SK-N-SH (cell line): ENCODE measurements around the gene CTBP1. TPM values are rescaled to one million over a fixed set of nuclear protein-coding genes. Genes with fewer than 3 reads are reported as not detected.

Experiments used
- CTCF ChIA-PET: fragments of 300-600, 350-600 bp; formaldehyde crosslinking; extraction: SDS; loops from one replicate; lab custom pipeline; 2021; lab: Yijun Ruan, JAX
- POLR2A ChIA-PET: fragments of 350-600 bp; sonication (Branson Sonifier 250); formaldehyde crosslinking; extraction: SDS; loops from one replicate; lab custom pipeline; 2020; ENCODE audit warnings: antibody characterized with exemption, inconsistent platforms; lab: Yijun Ruan, JAX
- DNase-seq: peaks from one replicate; pipeline ENCODE4 v3.0.0; 2012
- H2AFZ ChIP-seq: fragments of 200-600 bp; sonication (generic); 2 replicates; pipeline ENCODE4 v1.8.1; 2016; ENCODE audit warnings: antibody characterized with exemption, mild to moderate bottlenecking, low read depth
- H3F3A ChIP-seq: fragments of 200-600 bp; sonication (generic); replicated peaks from 2 replicates; pipeline ENCODE3; 2016; ENCODE audit warnings: antibody characterized with exemption, mild to moderate bottlenecking; ENCODE audit not compliant: insufficient read depth
- H3K27ac ChIP-seq, 2 experiments: fragments of 200-500 bp in 1 of 2; fragments of 200-600 bp in 1 of 2; sonication (Bioruptor generic) in 1 of 2; sonication (generic), shearing (Covaris generic) in 1 of 2; 2 replicates each; pipeline versions ENCODE4 v1.5.1 to v1.6.1; 2014 to 2016; ENCODE audit warnings: low read depth in 2 of 2, inconsistent platforms in 1 of 2, low read length in 1 of 2, mild to moderate bottlenecking in 1 of 2, mixed read lengths in 1 of 2
- H3K27me3 ChIP-seq: fragments of 200-600 bp; sonication (generic), shearing (Covaris generic); 2 replicates; pipeline ENCODE4 v1.6.1; 2016; ENCODE audit warnings: mixed run types; ENCODE audit not compliant: insufficient read depth
- H3K36me3 ChIP-seq, 2 experiments: fragments of 200-500 bp in 1 of 2; fragments of 200-600 bp in 1 of 2; sonication (Bioruptor generic) in 1 of 2; sonication (generic) in 1 of 2; replicated peaks in 1 of 2; 2 replicates each; pipeline versions ENCODE3 to v1.5.1; 2014 to 2016; ENCODE audit warnings: low read length in 1 of 2, mild to moderate bottlenecking in 1 of 2; ENCODE audit not compliant: insufficient read depth in 2 of 2, control insufficient read depth in 1 of 2
- H3K4me1 ChIP-seq, 2 experiments: fragments of 200-500 bp in 1 of 2; fragments of 200-600 bp in 1 of 2; sonication (Bioruptor generic) in 1 of 2; sonication (generic), shearing (Covaris generic) in 1 of 2; 2 replicates each; pipeline versions ENCODE4 v1.5.1 to v1.6.1; 2014 to 2016; ENCODE audit warnings: low read depth in 1 of 2, low read length in 1 of 2, mixed run types in 1 of 2; ENCODE audit not compliant: insufficient read depth in 2 of 2, control insufficient read depth in 1 of 2
- H3K4me2 ChIP-seq: fragments of 200-600 bp; sonication (generic), shearing (Covaris generic); 2 replicates; pipeline ENCODE4 v1.6.1; 2017; ENCODE audit warnings: mixed run types
- H3K4me3 ChIP-seq, 2 experiments: fragments of 200-500 bp in 1 of 2; fragments of 200-600 bp in 1 of 2; sonication (Bioruptor generic) in 1 of 2; sonication (generic), shearing (Covaris generic) in 1 of 2; 2 replicates each; pipeline versions ENCODE4 v1.5.1 to v1.8.1; 2014 to 2016; ENCODE audit warnings: low read depth in 2 of 2, inconsistent platforms in 1 of 2, low read length in 1 of 2, mild to moderate bottlenecking in 1 of 2, mixed read lengths in 1 of 2, moderate library complexity in 1 of 2
- H3K79me2 ChIP-seq: fragments of 200-600 bp; sonication (generic); 2 replicates; pipeline ENCODE4 v1.8.1; 2017; ENCODE audit warnings: mild to moderate bottlenecking; ENCODE audit not compliant: insufficient read depth
- H3K9ac ChIP-seq: fragments of 200-600 bp; sonication (generic); 2 replicates; pipeline ENCODE4 v1.6.1; 2017; ENCODE audit warnings: mixed run types
- H3K9me2 ChIP-seq: fragments of 200-600 bp; sonication (generic); 2 replicates; pipeline ENCODE4 v1.6.1; 2017; ENCODE audit warnings: mixed run types
- H3K9me3 ChIP-seq: fragments of 200-600 bp; sonication (generic); 2 replicates; pipeline ENCODE4 v1.6.1; 2017; ENCODE audit warnings: mixed run types, mild to moderate bottlenecking, moderate library complexity
- H4K20me1 ChIP-seq: fragments of 200-600 bp; sonication (generic); 2 replicates; pipeline ENCODE4 v1.6.1; 2017; ENCODE audit warnings: mild to moderate bottlenecking, mixed run types; ENCODE audit not compliant: insufficient read depth
- CHD2 ChIP-seq: fragments of 150-350 bp; IDR thresholded peaks from 2 replicates; pipeline ENCODE4 v1.6.1; 2018; ENCODE audit warnings: low read length; ENCODE audit not compliant: partially characterized antibody
- ELF1 ChIP-seq: IDR thresholded peaks from 2 replicates; pipeline ENCODE4 v1.4.0; 2012
- EP300 ChIP-seq, 2 experiments: IDR thresholded peaks; 2 replicates each; pipeline versions ENCODE4 v1.4.0 to v1.6.1; 2012; ENCODE audit warnings: borderline replicate concordance in 1 of 2, low read depth in 1 of 2, low read length in 1 of 2
- EZH2phosphoT487 ChIP-seq: fragments of 200-600 bp; sonication (generic); IDR thresholded peaks from 2 replicates; pipeline ENCODE4 v1.6.1; 2017; ENCODE audit warnings: low read depth, mixed run types, mild to moderate bottlenecking, antibody characterized with exemption, moderate library complexity, borderline replicate concordance
- FOXJ3 ChIP-seq: sonication (generic); formaldehyde crosslinking; IDR thresholded peaks from 2 replicates; pipeline ENCODE4 v1.5.1; 2020; ENCODE audit warnings: mild to moderate bottlenecking, missing genetic modification reagents
- GATA2 ChIP-seq: sonication (generic); formaldehyde crosslinking; IDR thresholded peaks from 2 replicates; pipeline ENCODE4 v1.5.0; 2020; ENCODE audit warnings: mild to moderate bottlenecking, missing genetic modification reagents
- MEF2A ChIP-seq: IDR thresholded peaks from 2 replicates; pipeline ENCODE4 v1.4.0; 2012; ENCODE audit warnings: low read depth, borderline replicate concordance
- MXI1 ChIP-seq: IDR thresholded peaks from 2 replicates; pipeline ENCODE4 v1.6.1; 2012; ENCODE audit warnings: mild to moderate bottlenecking, low read depth, low read length, improper control_type of control experiment
- NRF1 ChIP-seq: IDR thresholded peaks from 2 replicates; pipeline ENCODE4 v1.6.1; 2012; ENCODE audit warnings: low read depth, mild to moderate bottlenecking, low read length
- PBX3 ChIP-seq: IDR thresholded peaks from 2 replicates; pipeline ENCODE4; 2012
- RAD21 ChIP-seq: IDR thresholded peaks from 2 replicates; pipeline ENCODE4 v1.6.1; 2012; ENCODE audit warnings: mild to moderate bottlenecking, low read length
- RFX5 ChIP-seq: IDR thresholded peaks from 2 replicates; pipeline ENCODE4 v1.6.1; 2012; ENCODE audit warnings: mild to moderate bottlenecking, improper control_type of control experiment, low read length
- SMC3 ChIP-seq: IDR thresholded peaks from 2 replicates; pipeline ENCODE4 v1.6.1; 2012; ENCODE audit warnings: low read depth, low read length, improper control_type of control experiment
- TAF1 ChIP-seq: IDR thresholded peaks from 2 replicates; pipeline ENCODE4 v1.6.1; 2012; ENCODE audit warnings: low read depth, mild to moderate bottlenecking, low read length, moderate library complexity, borderline replicate concordance
- TCF12 ChIP-seq: IDR thresholded peaks from 2 replicates; pipeline ENCODE4 v1.4.0; 2012
- USF2 ChIP-seq: fragments of 150-350 bp; IDR thresholded peaks from 2 replicates; pipeline ENCODE4 v1.6.1; 2017; ENCODE audit warnings: antibody characterized with exemption, low read length, low read depth, borderline replicate concordance
- ZBTB33 ChIP-seq: IDR thresholded peaks from 2 replicates; pipeline ENCODE4 v1.4.0; 2012; ENCODE audit warnings: low read depth, borderline replicate concordance
- WGBS: methylation state at CpG from one replicate; pipeline ENCODE4 v1.1.6; 2017; ENCODE audit warnings: low lambda C conversion rate; 5-methylcytosine and 5-hydroxymethylcytosine counted together
- polyA plus RNA-seq, 3 experiments: library from polyadenylated mRNA; depleted of rRNA; stranded (reverse); fragments of >200 nt; gene quantifications; 2 replicates each; pipeline ENCODE4 v1.2.3, GENCODE V29; 2012

The CTBP1 gene
- polyA plus RNA-seq, 1 of the 3 experiments (the other 2 are of a cell fraction), result 183 TPM

GRCh38 chr4:1239141-1239949 is 9.6 kb downstream of the CTBP1 start:
- Histone ChIP-seq H3K9me3 (no peaks in the 10 kb centered on the region), H3K9me2 (no peaks in the 10 kb centered on the region), H3K79me2 (peaks cover 62% of the 10 kb centered on the region), H3K9ac (no peak overlapping the region), H4K20me1 (peaks cover 68% of the 10 kb centered on the region), H3K4me3 (no peak overlapping the region), H3K27ac (no peak overlapping the region), H3K27me3 (no peaks in the 10 kb centered on the region), H2AFZ (no peak overlapping the region)
- TF ChIP-seq MXI1 (no peak), MEF2A (no peak), RFX5 (no peak), ELF1 (no peak), GATA2 (CRISPR knock-in tag) (no peak), FOXJ3 (CRISPR knock-in tag) (no peak), TCF12 (no peak), USF2 (no peak), SMC3 (no peak), EP300 (IDR thresholded peaks at IDR 0.05; ENCODE audit: borderline replicate concordance in 1 of 2, low read depth in 1 of 2, low read length in 1 of 2) (no peak), ZBTB33 (no peak), NRF1 (no peak), PBX3 (no peak), CHD2 (no peak), TAF1 (no peak), EZH2phosphoT487 (no peak), RAD21 (no peak)
- TF ChIP-seq, all 33 proteins: peak for 0
- POLR2A ChIA-PET, result no interaction called here
- peaks cover 6 to 67% of the 10 kb centered on the region in 2 experiments for H3K36me3 ChIP-seq
- H3F3A ChIP-seq, result no peaks in the 10 kb centered on the region
- peaks cover 0 to 15% of the 10 kb centered on the region in 2 experiments; a peak in 1 of 4 replicates for H3K4me1 ChIP-seq
- CTCF ChIA-PET, result interaction anchor here (0.9 kb wide), 1 partner anchor 72 kb away, joined by 3 read pairs; no protein-coding TSS in a partner anchor
- H3K4me2 ChIP-seq, result no peak overlapping the region
- whole genome bisulfite sequencing, result 88% methylated on average over 8 of the region's 43 CpGs
- peak; percentile 20 for DNase-seq
